ENCODE results near the gene PPFIA3.

PPFIA3 gene

GRCh38 chr19:49094505-49095482 lies 24.6 kb upstream of the PPFIA3 start:
- H3K27ac ChIP-seq (ENCODE audit: low read length), result no peak overlapping the region
- peaks cover 24% of the 10 kb centered on the region for H3K36me3 ChIP-seq (replicated peaks; ENCODE audit: insufficient read depth, low read length)
- H4K20me1 ChIP-seq (ENCODE audit: insufficient read depth, low read length), result peaks cover 22% of the 10 kb centered on the region

DNA sequence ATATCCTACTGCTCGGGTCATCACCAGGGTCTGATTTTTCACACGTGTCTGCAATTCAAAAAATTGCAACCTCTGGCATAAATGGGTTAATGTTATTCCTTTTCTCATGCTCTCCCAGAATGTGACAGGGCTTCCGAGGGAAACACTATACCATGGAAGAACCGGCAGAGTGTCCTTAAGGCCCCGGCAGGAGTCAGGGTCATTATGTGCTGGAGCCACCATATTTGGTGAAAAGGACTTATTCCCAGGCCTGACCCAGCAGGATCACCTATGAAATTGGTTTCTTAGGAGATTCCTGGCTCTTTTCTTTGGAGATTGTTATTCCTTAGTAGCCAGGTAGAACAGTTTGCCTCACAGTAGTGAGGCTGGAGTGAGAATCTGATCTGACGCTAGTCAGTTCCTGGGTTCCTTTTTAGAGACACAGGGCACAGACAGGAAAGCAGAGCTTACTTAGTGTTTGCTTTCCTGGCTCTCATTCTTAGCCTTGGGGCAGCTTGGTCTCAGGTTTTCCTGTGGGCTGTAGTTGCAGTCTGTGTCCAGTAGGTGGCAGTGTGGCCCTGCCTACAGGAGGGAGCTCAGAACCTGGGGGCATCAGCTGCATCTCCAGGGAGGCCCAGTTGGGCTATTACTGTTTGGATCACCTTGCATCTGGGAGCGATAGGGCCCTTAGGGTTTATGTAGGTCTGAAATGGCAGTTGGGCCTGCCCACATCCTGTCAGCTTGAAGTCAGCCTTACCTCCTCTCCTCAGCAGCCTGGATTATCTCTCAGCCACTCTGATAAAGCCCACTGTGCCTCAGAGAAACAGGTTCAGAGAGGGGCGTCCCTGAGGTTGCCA lies 21.7 kb upstream of the PPFIA3 start:
- Histone ChIP-seq H3K79me2 (ENCODE audit: low read length) (peaks cover 73% of the 10 kb centered on the region), H3K4me3 (ENCODE audit: low read length) (no peak overlapping the region), H3K9ac (ENCODE audit: low read length) (no peak overlapping the region), H3K9me3 (replicated peaks; ENCODE audit: insufficient read depth, low read length) (no peaks in the 10 kb centered on the region), H3F3A (ENCODE audit: insufficient read depth, low read length) (peaks cover 12% of the 10 kb centered on the region), H3K9me2 (replicated peaks; ENCODE audit: insufficient read depth, low read length) (no peaks in the 10 kb centered on the region), H3K4me1 (ENCODE audit: low read length) (no peaks in the 10 kb centered on the region), H3K27ac (ENCODE audit: low read length) (peak overlapping the region; percentile 4; the same call in 1 of the 2 replicates), H3K4me2 (ENCODE audit: low read depth, low read length) (no peak overlapping the region), H4K20me1 (ENCODE audit: insufficient read depth, low read length) (peaks cover 8% of the 10 kb centered on the region; the same call in 1 of the 2 replicates), H3K27me3 (replicated peaks; ENCODE audit: insufficient read depth, low read length) (no peaks in the 10 kb centered on the region), H2AFZ (ENCODE audit: low read length) (no peak overlapping the region), H3K36me3 (replicated peaks; ENCODE audit: insufficient read depth, low read length) (peaks cover 15% of the 10 kb centered on the region; the same call in 1 of the 2 replicates)
- DNase-seq, result peak; percentile 77
- TF ChIP-seq EZH2phosphoT487 (IDR thresholded peaks at IDR 0.05; ENCODE audit: low read length) (no peak), CTCF (IDR thresholded peaks at IDR 0.05; ENCODE audit: low read length) (peak; percentile 99)

More at GRCh38 chr19:49094505-49095482, 24.6 kb upstream of the PPFIA3 start:
- Histone ChIP-seq H3K4me2 (ENCODE audit: low read depth, low read length) (no peak overlapping the region), H3K9me2 (replicated peaks; ENCODE audit: insufficient read depth, low read length) (no peaks in the 10 kb centered on the region), H2AFZ (ENCODE audit: low read length) (no peak overlapping the region), H3K27me3 (replicated peaks; ENCODE audit: insufficient read depth, low read length) (no peaks in the 10 kb centered on the region), H3K9ac (ENCODE audit: low read length) (no peak overlapping the region), H3F3A (ENCODE audit: insufficient read depth, low read length) (peaks cover 12% of the 10 kb centered on the region), H3K9me3 (replicated peaks; ENCODE audit: insufficient read depth, low read length) (no peaks in the 10 kb centered on the region), H3K4me3 (ENCODE audit: low read length) (no peak overlapping the region), H3K4me1 (ENCODE audit: low read length) (no peaks in the 10 kb centered on the region), H3K79me2 (ENCODE audit: low read length) (peaks cover 86% of the 10 kb centered on the region)
- no peak for DNase-seq
- no peak for TF ChIP-seq EZH2phosphoT487 (IDR thresholded peaks at IDR 0.05; ENCODE audit: low read length)
- no peak for TF ChIP-seq EZH2 (optimal IDR thresholded peaks at IDR 0.05; ENCODE audit: low read depth, low read length)
- no peak for TF ChIP-seq CTCF (IDR thresholded peaks at IDR 0.05; ENCODE audit: low read length)

DNA sequence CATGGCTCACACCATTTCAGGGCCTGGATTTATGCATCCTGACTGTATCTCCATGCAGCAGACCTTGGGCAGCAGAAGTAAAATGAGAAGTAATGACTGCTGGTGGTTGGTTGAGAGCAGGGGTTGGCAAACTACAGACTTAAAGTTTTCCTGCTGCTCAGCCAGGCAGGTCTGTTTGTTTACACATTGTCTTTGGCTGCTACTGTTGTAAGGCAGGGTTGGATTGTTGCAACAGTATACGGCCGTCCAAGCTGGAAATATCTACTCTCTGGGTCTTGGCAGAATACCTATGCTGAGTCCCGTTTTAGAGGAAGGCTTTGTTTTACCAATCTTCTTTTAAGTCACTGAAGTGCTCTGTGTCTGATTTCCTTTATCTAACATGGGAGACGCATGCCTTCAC lies 20.5 kb upstream of the PPFIA3 start:
- Histone ChIP-seq H4K20me1 (ENCODE audit: insufficient read depth, low read length) (peaks cover 8% of the 10 kb centered on the region; the same call in 1 of the 2 replicates), H2AFZ (ENCODE audit: low read length) (no peak overlapping the region), H3K4me3 (ENCODE audit: low read length) (no peak overlapping the region), H3K79me2 (ENCODE audit: low read length) (peaks cover 68% of the 10 kb centered on the region), H3F3A (ENCODE audit: insufficient read depth, low read length) (peaks cover 12% of the 10 kb centered on the region), H3K4me2 (ENCODE audit: low read depth, low read length) (no peak overlapping the region), H3K9me2 (replicated peaks; ENCODE audit: insufficient read depth, low read length) (no peaks in the 10 kb centered on the region), H3K36me3 (replicated peaks; ENCODE audit: insufficient read depth, low read length) (peaks cover 17% of the 10 kb centered on the region; the same call in 1 of the 2 replicates), H3K27ac (ENCODE audit: low read length) (no peak overlapping the region), H3K4me1 (ENCODE audit: low read length) (no peaks in the 10 kb centered on the region), H3K27me3 (replicated peaks; ENCODE audit: insufficient read depth, low read length) (no peaks in the 10 kb centered on the region), H3K9ac (ENCODE audit: low read length) (no peak overlapping the region), H3K9me3 (replicated peaks; ENCODE audit: insufficient read depth, low read length) (no peaks in the 10 kb centered on the region)
- no peak for DNase-seq
- TF ChIP-seq CTCF (IDR thresholded peaks at IDR 0.05; ENCODE audit: low read length) (no peak), EZH2phosphoT487 (IDR thresholded peaks at IDR 0.05; ENCODE audit: low read length) (no peak), EZH2 (optimal IDR thresholded peaks at IDR 0.05; ENCODE audit: low read depth, low read length) (no peak)
